Measurements from ENCODE around the gene KIF11. TPM values are rescaled to one million over a fixed set of nuclear protein-coding genes. Genes with fewer than 3 reads are reported as not detected.

Gene KIF11
- total and polyA plus RNA-seq, 9 of the 15 experiments (the other 6 are each of a cell fraction or from before 2014, with no cell fraction given), result 11.3 to 54.4 (median 29.2) TPM

DNA sequence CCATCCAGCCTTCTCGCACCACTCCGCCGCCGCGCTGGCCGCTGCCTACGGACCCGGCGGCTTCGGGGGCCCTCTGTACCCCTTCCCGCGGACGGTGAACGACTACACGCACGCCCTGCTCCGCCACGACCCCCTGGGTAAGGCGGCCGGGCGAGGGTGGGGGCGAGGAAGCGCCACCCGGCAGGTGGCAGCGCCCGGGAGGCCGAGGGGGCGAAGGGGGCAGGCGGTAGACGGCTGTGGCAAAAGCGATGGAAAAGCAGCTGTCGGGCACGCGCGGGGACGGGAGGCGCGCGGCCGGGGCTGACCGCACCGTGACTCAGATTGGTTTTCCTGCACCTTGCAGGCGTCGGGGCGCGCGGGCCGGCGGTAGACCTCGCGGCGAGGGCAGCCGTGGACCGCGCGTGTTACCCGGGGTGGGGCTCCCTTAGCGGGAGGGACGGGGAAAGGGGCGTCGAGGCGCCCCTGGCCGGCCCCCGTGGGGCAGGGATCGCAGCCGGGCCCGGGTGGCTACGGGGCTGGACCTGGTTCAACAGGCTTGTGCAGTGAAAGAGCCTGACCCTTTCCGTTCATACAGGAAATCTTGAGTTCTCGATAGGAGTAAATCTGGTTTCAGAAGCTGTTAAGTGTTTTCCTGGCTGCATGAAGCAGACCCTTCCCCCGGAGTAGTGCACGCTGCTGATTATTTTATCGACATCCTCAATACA, 97.4 kb downstream of the KIF11 start (continued):
- TF ChIP-seq, protein P1, sequence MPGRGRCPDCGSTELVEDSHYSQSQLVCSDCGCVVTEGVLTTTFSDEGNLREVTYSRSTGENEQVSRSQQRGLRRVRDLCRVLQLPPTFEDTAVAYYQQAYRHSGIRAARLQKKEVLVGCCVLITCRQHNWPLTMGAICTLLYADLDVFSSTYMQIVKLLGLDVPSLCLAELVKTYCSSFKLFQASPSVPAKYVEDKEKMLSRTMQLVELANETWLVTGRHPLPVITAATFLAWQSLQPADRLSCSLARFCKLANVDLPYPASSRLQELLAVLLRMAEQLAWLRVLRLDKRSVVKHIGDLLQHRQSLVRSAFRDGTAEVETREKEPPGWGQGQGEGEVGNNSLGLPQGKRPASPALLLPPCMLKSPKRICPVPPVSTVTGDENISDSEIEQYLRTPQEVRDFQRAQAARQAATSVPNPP (IDR thresholded peaks at IDR 0.05; ENCODE audit: borderline replicate concordance, insufficient read depth, insufficient read length), result no peak
- TF ChIP-seq, protein P2, sequence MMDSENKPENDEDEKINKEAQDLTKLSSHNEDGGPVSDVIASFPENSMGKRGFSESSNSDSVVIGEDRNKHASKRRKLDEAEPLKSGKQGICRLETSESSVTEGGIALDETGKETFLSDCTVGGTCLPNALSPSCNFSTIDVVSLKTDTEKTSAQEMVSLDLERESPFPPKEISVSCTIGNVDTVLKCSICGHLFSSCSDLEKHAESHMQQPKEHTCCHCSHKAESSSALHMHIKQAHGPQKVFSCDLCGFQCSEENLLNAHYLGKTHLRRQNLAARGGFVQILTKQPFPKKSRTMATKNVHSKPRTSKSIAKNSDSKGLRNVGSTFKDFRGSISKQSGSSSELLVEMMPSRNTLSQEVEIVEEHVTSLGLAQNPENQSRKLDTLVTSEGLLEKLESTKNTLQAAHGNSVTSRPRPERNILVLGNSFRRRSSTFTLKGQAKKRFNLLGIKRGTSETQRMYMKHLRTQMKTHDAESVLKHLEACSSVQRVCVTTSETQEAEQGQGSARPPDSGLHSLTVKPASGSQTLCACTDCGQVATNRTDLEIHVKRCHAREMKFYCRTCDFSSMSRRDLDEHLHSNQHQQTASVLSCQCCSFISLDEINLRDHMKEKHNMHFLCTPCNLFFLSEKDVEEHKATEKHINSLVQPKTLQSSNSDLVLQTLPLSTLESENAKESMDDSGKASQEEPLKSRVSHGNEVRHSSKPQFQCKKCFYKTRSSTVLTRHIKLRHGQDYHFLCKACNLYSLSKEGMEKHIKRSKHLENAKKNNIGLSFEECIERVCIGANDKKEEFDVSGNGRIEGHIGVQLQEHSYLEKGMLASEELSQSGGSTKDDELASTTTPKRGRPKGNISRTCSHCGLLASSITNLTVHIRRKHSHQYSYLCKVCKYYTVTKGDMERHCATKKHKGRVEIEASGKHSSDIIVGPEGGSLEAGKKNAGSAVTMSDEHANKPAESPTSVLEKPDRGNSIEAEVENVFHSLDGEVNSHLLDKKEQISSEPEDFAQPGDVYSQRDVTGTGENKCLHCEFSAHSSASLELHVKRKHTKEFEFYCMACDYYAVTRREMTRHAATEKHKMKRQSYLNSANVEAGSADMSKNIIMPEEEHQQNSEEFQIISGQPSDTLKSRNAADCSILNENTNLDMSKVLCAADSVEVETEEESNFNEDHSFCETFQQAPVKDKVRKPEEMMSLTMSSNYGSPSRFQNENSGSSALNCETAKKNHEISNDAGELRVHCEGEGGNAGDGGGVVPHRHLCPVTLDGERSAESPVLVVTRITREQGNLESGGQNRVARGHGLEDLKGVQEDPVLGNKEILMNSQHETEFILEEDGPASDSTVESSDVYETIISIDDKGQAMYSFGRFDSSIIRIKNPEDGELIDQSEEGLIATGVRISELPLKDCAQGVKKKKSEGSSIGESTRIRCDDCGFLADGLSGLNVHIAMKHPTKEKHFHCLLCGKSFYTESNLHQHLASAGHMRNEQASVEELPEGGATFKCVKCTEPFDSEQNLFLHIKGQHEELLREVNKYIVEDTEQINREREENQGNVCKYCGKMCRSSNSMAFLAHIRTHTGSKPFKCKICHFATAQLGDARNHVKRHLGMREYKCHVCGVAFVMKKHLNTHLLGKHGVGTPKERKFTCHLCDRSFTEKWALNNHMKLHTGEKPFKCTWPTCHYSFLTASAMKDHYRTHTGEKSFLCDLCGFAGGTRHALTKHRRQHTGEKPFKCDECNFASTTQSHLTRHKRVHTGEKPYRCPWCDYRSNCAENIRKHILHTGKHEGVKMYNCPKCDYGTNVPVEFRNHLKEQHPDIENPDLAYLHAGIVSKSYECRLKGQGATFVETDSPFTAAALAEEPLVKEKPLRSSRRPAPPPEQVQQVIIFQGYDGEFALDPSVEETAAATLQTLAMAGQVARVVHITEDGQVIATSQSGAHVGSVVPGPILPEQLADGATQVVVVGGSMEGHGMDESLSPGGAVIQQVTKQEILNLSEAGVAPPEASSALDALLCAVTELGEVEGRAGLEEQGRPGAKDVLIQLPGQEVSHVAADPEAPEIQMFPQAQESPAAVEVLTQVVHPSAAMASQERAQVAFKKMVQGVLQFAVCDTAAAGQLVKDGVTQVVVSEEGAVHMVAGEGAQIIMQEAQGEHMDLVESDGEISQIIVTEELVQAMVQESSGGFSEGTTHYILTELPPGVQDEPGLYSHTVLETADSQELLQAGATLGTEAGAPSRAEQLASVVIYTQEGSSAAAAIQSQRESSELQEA (IDR thresholded peaks at IDR 0.05; ENCODE audit: low read depth), result no peak
- no peak for TF ChIP-seq HMG20A (CRISPR knock-in tag; conservative IDR thresholded peaks at IDR 0.05)
- TF ChIP-seq POU5F1 (IDR thresholded peaks at IDR 0.05; ENCODE audit: borderline replicate concordance, low read depth, low read length, partially characterized antibody), result no peak
- no peak for TF ChIP-seq NR2C2 (CRISPR knock-in tag; IDR thresholded peaks at IDR 0.05)
- peak; percentile 47; the same call in 1 of the 2 replicates for TF ChIP-seq NR2C2 (tag; IDR thresholded peaks at IDR 0.05)
- TF ChIP-seq SETDB1 (IDR thresholded peaks at IDR 0.05; ENCODE audit: low read length), result no peak
- no peak for TF ChIP-seq KLF6 (CRISPR knock-in tag; IDR thresholded peaks at IDR 0.05; ENCODE audit: borderline replicate concordance)
- TF ChIP-seq HMG20B (CRISPR knock-in tag; IDR thresholded peaks at IDR 0.05), result no peak
- no peak for TF ChIP-seq ZNF75A (CRISPR knock-in tag; IDR thresholded peaks at IDR 0.05)
- no peak for TF ChIP-seq HNRNPLL (IDR thresholded peaks at IDR 0.05; ENCODE audit: low read depth, low read length, poor library complexity, severe bottlenecking)
- TF ChIP-seq NCOA4 (IDR thresholded peaks at IDR 0.05; ENCODE audit: partially characterized antibody), result no peak
- TF ChIP-seq, protein P3, sequence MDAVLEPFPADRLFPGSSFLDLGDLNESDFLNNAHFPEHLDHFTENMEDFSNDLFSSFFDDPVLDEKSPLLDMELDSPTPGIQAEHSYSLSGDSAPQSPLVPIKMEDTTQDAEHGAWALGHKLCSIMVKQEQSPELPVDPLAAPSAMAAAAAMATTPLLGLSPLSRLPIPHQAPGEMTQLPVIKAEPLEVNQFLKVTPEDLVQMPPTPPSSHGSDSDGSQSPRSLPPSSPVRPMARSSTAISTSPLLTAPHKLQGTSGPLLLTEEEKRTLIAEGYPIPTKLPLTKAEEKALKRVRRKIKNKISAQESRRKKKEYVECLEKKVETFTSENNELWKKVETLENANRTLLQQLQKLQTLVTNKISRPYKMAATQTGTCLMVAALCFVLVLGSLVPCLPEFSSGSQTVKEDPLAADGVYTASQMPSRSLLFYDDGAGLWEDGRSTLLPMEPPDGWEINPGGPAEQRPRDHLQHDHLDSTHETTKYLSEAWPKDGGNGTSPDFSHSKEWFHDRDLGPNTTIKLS (IDR thresholded peaks at IDR 0.05; ENCODE audit: borderline replicate concordance, low read depth), result no peak
- no peak for TF ChIP-seq ZNF24 (IDR thresholded peaks at IDR 0.05)
- no peak for TF ChIP-seq ZNF3 (CRISPR knock-in tag; IDR thresholded peaks at IDR 0.05)
- no peak for TF ChIP-seq PCBP1 (IDR thresholded peaks at IDR 0.05; ENCODE audit: low read depth, low read length, poor library complexity, severe bottlenecking)
- no peak for TF ChIP-seq ILK (tag; IDR thresholded peaks at IDR 0.05; ENCODE audit: borderline replicate concordance, low read depth)

Measured in K562 (cell line).